Activated T-cell treated with anti-CD3 and anti-CD28 coated beads for 4 hours (primary cell): ENCODE data around the gene LKAAEAR1.

ENCODE experiments used
- DNase-seq: peaks from one replicate; pipeline ENCODE4 v3.0.0-alpha.2; 2020

The LKAAEAR1 gene

GRCh38 chr20:64064145-64064698 is 20.0 kb downstream of the LKAAEAR1 start:
- DNase-seq, result no peak

- DNase-seq, result no peak
These were observed 20.6 kb downstream of the LKAAEAR1 start for GRCh38 chr20:64063389-64064144.

GRCh38 chr20:64062596-64063388 is 21.4 kb downstream of the LKAAEAR1 start, which contains the start of gene TCEA2:
TCEA2 (plus strand) TSS chr20:64063198; CDS start chr20:64063313, 115 bp downstream.
- DNase-seq, result peak; percentile 90

- no peak for DNase-seq
These were observed 22.0 kb downstream of the LKAAEAR1 start for GRCh38 chr20:64062276-64062595.

GRCh38 chr20:64058536-64058935 is 25.7 kb downstream of the LKAAEAR1 start:
- no peak for DNase-seq

GRCh38 chr20:64057628-64058498 is 26.3 kb downstream of the LKAAEAR1 start:
- peak; percentile 82 for DNase-seq

- no peak for DNase-seq
These were observed 27.1 kb downstream of the LKAAEAR1 start for GRCh38 chr20:64056889-64057627.

- DNase-seq, result no peak
These were observed 27.6 kb downstream of the LKAAEAR1 start for GRCh38 chr20:64056639-64056888.

GRCh38 chr20:64055893-64056638 is 28.1 kb downstream of the LKAAEAR1 start:
- no peak for DNase-seq

- DNase-seq, result no peak
These were observed 28.8 kb downstream of the LKAAEAR1 start for GRCh38 chr20:64055396-64055892.

GRCh38 chr20:64053841-64054661 is 30.1 kb downstream of the LKAAEAR1 start:
- DNase-seq, result no peak

- no peak for DNase-seq
These were observed 31.0 kb downstream of the LKAAEAR1 start for GRCh38 chr20:64052987-64053840.

GRCh38 chr20:64052326-64052722 is 31.9 kb downstream of the LKAAEAR1 start:
- no peak for DNase-seq

GRCh38 chr20:64051561-64052325 is 32.5 kb downstream of the LKAAEAR1 start:
- DNase-seq, result no peak

GRCh38 chr20:64051033-64051452 is 33.2 kb downstream of the LKAAEAR1 start:
- no peak for DNase-seq

- DNase-seq, result no peak
These were observed 33.8 kb downstream of the LKAAEAR1 start for GRCh38 chr20:64050261-64051032.

- no peak for DNase-seq
These were observed 34.3 kb downstream of the LKAAEAR1 start for GRCh38 chr20:64049878-64050260.
